ENCODE results near the gene FBXO45.
"Not testable (repeated sequence)": the region's sequence is repeated elsewhere in the genome, so short reads cannot be mapped to it uniquely, and the experiment has no call there.

FBXO45 gene

DNA sequence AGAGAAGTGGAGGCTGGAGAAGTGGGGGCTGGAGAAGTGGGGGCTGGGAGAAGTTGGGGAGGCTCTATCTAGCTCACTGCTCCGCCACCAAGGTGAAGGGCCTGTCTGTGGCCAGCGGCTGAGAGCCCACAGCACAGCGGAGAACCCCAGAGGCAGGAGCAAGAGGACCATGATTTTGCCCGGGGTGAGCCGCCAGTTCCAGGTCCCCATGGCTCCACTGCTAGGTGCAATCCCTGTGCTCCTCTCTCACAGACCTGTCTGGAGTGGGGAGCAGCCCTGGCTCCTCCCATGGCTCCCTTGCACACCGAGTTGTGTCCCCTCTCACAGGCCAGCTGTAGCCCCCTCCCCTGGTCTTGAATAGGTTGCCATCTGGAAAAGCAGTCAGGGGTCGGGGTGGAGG is 66.4 kb downstream of the FBXO45 start:
- no peaks in the 10 kb centered on the region for H3K27me3 Mint-ChIP-seq
- H3K9me3 Mint-ChIP-seq, result no peaks in the 10 kb centered on the region
- no peak overlapping the region for H3K4me3 Mint-ChIP-seq
- no peak overlapping the region for H3K27ac Mint-ChIP-seq
- H3K4me1 Mint-ChIP-seq (ENCODE audit: low read depth), result peaks cover 63% of the 10 kb centered on the region
- peaks cover 4% of the 10 kb centered on the region for H3K36me3 Mint-ChIP-seq (ENCODE audit: low read depth)
- no peak for DNase-seq

DNA sequence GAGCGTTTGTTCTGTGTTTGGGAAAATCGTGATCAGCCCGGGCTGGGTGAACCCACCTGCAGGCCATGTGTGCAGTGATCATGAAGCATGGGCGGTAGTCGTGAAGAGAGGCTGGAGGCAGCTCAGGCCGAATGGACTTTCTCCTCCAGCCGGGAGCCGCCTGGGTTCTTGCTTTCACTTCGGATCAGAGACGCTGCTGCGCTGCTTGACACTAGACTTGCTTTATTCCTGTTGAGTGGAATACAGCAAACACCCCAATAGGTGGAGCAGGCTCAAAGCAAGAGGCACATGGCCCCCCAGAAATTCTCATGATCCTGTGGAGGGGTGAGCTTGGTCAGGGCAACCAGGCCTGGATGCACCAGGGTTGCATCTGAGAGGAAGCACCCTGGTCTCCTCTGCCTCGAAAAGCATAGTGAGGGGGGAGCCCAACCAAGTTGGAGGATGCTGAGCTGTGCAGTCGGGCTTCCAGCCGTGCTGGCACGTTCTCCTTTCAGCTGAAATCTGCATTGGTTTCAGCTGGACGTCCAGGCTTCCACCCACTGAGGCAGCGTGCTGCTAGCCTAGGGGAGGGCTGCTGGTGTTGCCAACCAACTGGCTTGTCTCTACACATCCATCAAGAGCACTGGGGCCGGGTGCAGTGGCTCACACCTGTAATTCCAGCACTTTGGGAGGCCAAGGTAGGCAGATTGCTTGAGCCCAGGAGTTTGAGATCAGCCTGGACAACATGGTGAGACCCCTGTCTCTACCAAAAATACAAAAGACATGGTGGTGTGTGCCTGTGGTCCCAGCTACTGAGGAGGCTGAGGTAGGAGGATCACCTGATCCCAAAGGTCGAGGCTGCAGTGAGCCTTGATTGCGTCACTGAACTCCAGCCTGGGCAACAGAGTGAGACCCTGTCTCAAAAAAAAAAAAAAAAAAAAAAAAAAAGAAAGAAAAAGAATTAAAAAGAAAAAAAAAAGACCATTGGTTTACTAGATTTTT is 68.2 kb downstream of the FBXO45 start:
- no peaks in the 10 kb centered on the region for H3K27me3 Mint-ChIP-seq
- peaks cover 63% of the 10 kb centered on the region for H3K4me1 Mint-ChIP-seq (ENCODE audit: low read depth)
- DNase-seq, result no peak
- H3K36me3 Mint-ChIP-seq (ENCODE audit: low read depth), result peaks cover 21% of the 10 kb centered on the region
- no peaks in the 10 kb centered on the region for H3K9me3 Mint-ChIP-seq
- H3K27ac Mint-ChIP-seq, result peak overlapping the region; percentile 32
- H3K4me3 Mint-ChIP-seq, result no peak overlapping the region

DNA sequence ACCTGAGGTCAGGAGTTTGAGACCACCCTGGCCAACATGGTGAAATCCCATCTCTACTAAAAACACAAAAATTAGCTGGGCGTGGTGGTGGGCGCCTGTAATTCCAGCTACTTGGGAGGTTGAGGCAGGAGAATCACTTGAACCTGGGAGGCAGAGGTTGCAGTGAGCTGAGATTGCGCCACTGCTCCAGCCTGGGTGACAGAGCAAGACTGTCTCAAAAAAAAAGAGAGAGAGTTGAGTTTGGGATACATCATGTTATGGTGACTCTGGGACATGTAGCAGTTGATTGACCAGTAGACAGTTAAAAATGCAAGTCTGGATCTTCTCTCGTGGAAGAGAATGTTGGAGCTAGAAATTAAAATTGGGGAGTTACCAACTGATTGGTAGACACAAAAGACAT is 69.5 kb downstream of the FBXO45 start:
- not testable (repeated sequence) for H3K4me3 Mint-ChIP-seq, DNase-seq, H3K27me3 Mint-ChIP-seq, H3K9me3 Mint-ChIP-seq, H3K27ac Mint-ChIP-seq
- Mint-ChIP-seq H3K4me1 (ENCODE audit: low read depth) (peaks cover 70% of the 10 kb centered on the region), H3K36me3 (ENCODE audit: low read depth) (peaks cover 27% of the 10 kb centered on the region)

Measured in activated T-cell treated with anti-CD3 and anti-CD28 coated beads, Interleukin-2, amount 50 U/mL, for 24 hours (primary cell).